ENCODE data around the gene VIPAS39.

Gene VIPAS39

DNA sequence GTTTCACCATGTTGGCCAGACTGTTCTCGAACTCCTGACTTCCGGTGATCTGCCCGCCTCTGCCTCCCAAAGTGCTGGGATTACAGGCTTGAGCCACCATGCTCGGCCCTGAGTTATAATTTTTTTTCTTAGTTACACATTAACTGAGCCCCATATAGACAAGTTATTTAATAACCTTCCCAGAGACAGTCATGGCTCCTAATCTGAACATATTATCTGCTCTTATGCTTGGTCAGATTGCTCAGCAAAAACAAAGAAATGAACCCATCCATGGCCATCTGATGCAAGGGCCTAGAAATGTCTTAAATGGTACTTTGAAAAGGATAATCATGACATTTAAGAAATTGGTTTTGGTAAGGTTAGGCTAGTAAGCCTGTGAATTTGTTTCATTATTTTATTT lies 67.2 kb downstream of the VIPAS39 start:
- DNase-seq: no peak

DNA sequence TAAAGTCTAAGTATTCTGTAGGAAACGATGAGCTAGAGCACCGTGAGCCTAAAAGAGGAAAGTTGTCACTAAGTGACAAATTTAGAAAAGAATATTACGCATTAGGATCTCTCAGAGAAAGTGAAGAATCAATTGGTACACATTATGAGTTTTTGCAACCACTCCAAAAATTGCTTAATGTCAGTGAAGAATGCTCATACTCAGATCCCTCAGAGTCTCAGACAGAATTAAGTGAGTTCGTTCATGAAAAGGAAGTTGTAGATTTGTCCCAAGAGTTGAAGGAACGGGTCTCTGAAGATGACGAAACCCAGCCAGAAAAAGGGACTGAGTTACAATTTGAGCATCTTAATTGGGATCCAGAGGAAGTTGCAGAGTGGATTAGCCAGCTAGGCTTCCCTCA lies 78.7 kb downstream of the VIPAS39 start:
- no peak for DNase-seq

GRCh38 chr14:77377502-77377844 lies 79.9 kb downstream of the VIPAS39 start:
- no peak for DNase-seq

- peak; percentile 85 for DNase-seq
Measured at GRCh38 chr14:77376771-77377501, 80.5 kb downstream of the VIPAS39 start, which contains the start of the genes SAMD15 and TMED8. SAMD15 (plus strand) TSS chr14:77377379; CDS start chr14:77377419, 40 bp downstream. TMED8 (minus strand) TSS chr14:77377094; CDS start chr14:77377053, 41 bp downstream.

Measured in activated CD8-positive, alpha-beta memory T cell treated with anti-CD3 and anti-CD28 coated beads, Interleukin-2, amount 50 U/mL, for 4 hours (primary cell).